Neuron (in vitro differentiated cells): ENCODE measurements around the gene PCSK2.
"Not testable (repeated sequence)": the region's sequence is repeated elsewhere in the genome, so short reads cannot be mapped to it uniquely, and the experiment has no call there.

ENCODE experiments used
- H2AFZ ChIP-seq: one replicate; pipeline ENCODE4 v1.6.1; 2013; ENCODE audit warnings: low read depth, mild to moderate bottlenecking, inconsistent platforms, low read length, moderate library complexity
- H3K27me3 ChIP-seq: one replicate; pipeline ENCODE4 v1.6.1; 2013; ENCODE audit warnings: low read length; ENCODE audit not compliant: insufficient read depth
- H3K36me3 ChIP-seq: one replicate; pipeline ENCODE4 v1.6.1; 2013; ENCODE audit warnings: low read length; ENCODE audit not compliant: insufficient read depth
- H3K4me1 ChIP-seq: one replicate; pipeline ENCODE4 v1.6.1; 2013; ENCODE audit warnings: low read length; ENCODE audit not compliant: insufficient read depth
- H3K4me3 ChIP-seq: 2 replicates; pipeline ENCODE4 v1.5.1; 2013; ENCODE audit warnings: mild to moderate bottlenecking, low read length, moderate library complexity
- H3K9me3 ChIP-seq: one replicate; pipeline ENCODE4 v1.6.1; 2013; ENCODE audit warnings: low read length

PCSK2 gene

GRCh38 chr20:17226410-17227218 lies at the start of gene PCSK2:
Gene PCSK2 (plus strand): TSS chr20:17227040. CDS start chr20:17227306, 266 bp downstream.
- H3K4me1 ChIP-seq: peaks cover 7% of the 10 kb centered on the region
- H3K9me3 ChIP-seq: no peaks in the 10 kb centered on the region
- peaks cover 58% of the 10 kb centered on the region for H3K27me3 ChIP-seq
- H3K4me3 ChIP-seq: peak within 1 kb of the TSS; percentile 36
- H2AFZ ChIP-seq: peak within 1 kb of the TSS; percentile 35
- no peaks in the 10 kb centered on the region for H3K36me3 ChIP-seq

- Histone ChIP-seq H3K4me3 (no peak overlapping the region), H3K4me1 (no peaks in the 10 kb centered on the region), H3K36me3 (no peaks in the 10 kb centered on the region), H3K27me3 (no peaks in the 10 kb centered on the region), H3K9me3 (no peaks in the 10 kb centered on the region), H2AFZ (no peak overlapping the region)
Observed at GRCh38 chr20:17177341-17177740, 49.5 kb upstream of the PCSK2 start.

- no peak overlapping the region for H3K4me3 ChIP-seq
- no peaks in the 10 kb centered on the region for H3K4me1 ChIP-seq
- no peaks in the 10 kb centered on the region for H3K27me3 ChIP-seq
- H2AFZ ChIP-seq: no peak overlapping the region
- no peaks in the 10 kb centered on the region for H3K36me3 ChIP-seq
- no peaks in the 10 kb centered on the region for H3K9me3 ChIP-seq
Observed at GRCh38 chr20:17179840-17180239, 47.0 kb upstream of the PCSK2 start.

GRCh38 chr20:17189976-17190695 lies 36.7 kb upstream of the PCSK2 start:
- Histone ChIP-seq H2AFZ (no peak overlapping the region), H3K9me3 (no peaks in the 10 kb centered on the region), H3K4me3 (no peak overlapping the region), H3K4me1 (no peaks in the 10 kb centered on the region), H3K27me3 (no peaks in the 10 kb centered on the region), H3K36me3 (no peaks in the 10 kb centered on the region)

GRCh38 chr20:17197041-17197440 lies 29.8 kb upstream of the PCSK2 start:
- H3K27me3 ChIP-seq: peaks cover 3% of the 10 kb centered on the region
- no peaks in the 10 kb centered on the region for H3K36me3 ChIP-seq
- H3K9me3 ChIP-seq: no peaks in the 10 kb centered on the region
- no peak overlapping the region for H3K4me3 ChIP-seq
- no peak overlapping the region for H2AFZ ChIP-seq
- H3K4me1 ChIP-seq: no peaks in the 10 kb centered on the region

GRCh38 chr20:17202030-17202429 lies 24.8 kb upstream of the PCSK2 start:
- Histone ChIP-seq H3K36me3 (no peaks in the 10 kb centered on the region), H3K27me3 (peaks cover 12% of the 10 kb centered on the region), H2AFZ (no peak overlapping the region), H3K4me3 (no peak overlapping the region), H3K4me1 (no peaks in the 10 kb centered on the region), H3K9me3 (no peaks in the 10 kb centered on the region)

GRCh38 chr20:17202673-17203072 lies 24.2 kb upstream of the PCSK2 start:
- H3K27me3 ChIP-seq: peaks cover 12% of the 10 kb centered on the region
- H3K4me1 ChIP-seq: no peaks in the 10 kb centered on the region
- H3K4me3 ChIP-seq: no peak overlapping the region
- H3K9me3 ChIP-seq: no peaks in the 10 kb centered on the region
- no peaks in the 10 kb centered on the region for H3K36me3 ChIP-seq
- H2AFZ ChIP-seq: no peak overlapping the region

GRCh38 chr20:17205084-17205813 lies 21.6 kb upstream of the PCSK2 start:
- Histone ChIP-seq H3K27me3 (peaks cover 12% of the 10 kb centered on the region), H3K4me3 (no peak overlapping the region), H3K36me3 (no peaks in the 10 kb centered on the region), H3K4me1 (no peaks in the 10 kb centered on the region), H2AFZ (no peak overlapping the region), H3K9me3 (no peaks in the 10 kb centered on the region)

- no peaks in the 10 kb centered on the region for H3K4me1 ChIP-seq
- no peak overlapping the region for H3K4me3 ChIP-seq
- no peak overlapping the region for H2AFZ ChIP-seq
- H3K9me3 ChIP-seq: no peaks in the 10 kb centered on the region
- H3K27me3 ChIP-seq: no peaks in the 10 kb centered on the region
- H3K36me3 ChIP-seq: no peaks in the 10 kb centered on the region
Observed at GRCh38 chr20:17210387-17210786, 16.5 kb upstream of the PCSK2 start.

GRCh38 chr20:17210983-17211382 lies 15.9 kb upstream of the PCSK2 start:
- Histone ChIP-seq H2AFZ (no peak overlapping the region), H3K9me3 (no peaks in the 10 kb centered on the region), H3K4me1 (no peaks in the 10 kb centered on the region), H3K36me3 (no peaks in the 10 kb centered on the region), H3K27me3 (no peaks in the 10 kb centered on the region), H3K4me3 (no peak overlapping the region)

- Histone ChIP-seq H3K4me1 (no peaks in the 10 kb centered on the region), H3K27me3 (no peaks in the 10 kb centered on the region), H3K9me3 (no peaks in the 10 kb centered on the region), H3K4me3 (no peak overlapping the region), H3K36me3 (no peaks in the 10 kb centered on the region), H2AFZ (no peak overlapping the region)
Observed at GRCh38 chr20:17215167-17215566, 11.7 kb upstream of the PCSK2 start.

- H3K36me3 ChIP-seq, H3K4me3 ChIP-seq: not testable (repeated sequence)
- peaks cover 11% of the 10 kb centered on the region for H3K27me3 ChIP-seq
Observed at GRCh38 chr20:17219856-17220255, 7.0 kb upstream of the PCSK2 start.

GRCh38 chr20:17223553-17223952 lies 3.3 kb upstream of the PCSK2 start:
- Histone ChIP-seq H3K4me3 (no peak overlapping the region), H2AFZ (no peak overlapping the region), H3K27me3 (peaks cover 42% of the 10 kb centered on the region), H3K9me3 (no peaks in the 10 kb centered on the region), H3K36me3 (no peaks in the 10 kb centered on the region), H3K4me1 (peaks cover 7% of the 10 kb centered on the region)

More at GRCh38 chr20:17219856-17220255, 7.0 kb upstream of the PCSK2 start:
- H3K4me1 ChIP-seq, H3K9me3 ChIP-seq, H2AFZ ChIP-seq: not testable (repeated sequence)
